Measurements from ENCODE around the gene PYROXD2.

PYROXD2 gene

DNA sequence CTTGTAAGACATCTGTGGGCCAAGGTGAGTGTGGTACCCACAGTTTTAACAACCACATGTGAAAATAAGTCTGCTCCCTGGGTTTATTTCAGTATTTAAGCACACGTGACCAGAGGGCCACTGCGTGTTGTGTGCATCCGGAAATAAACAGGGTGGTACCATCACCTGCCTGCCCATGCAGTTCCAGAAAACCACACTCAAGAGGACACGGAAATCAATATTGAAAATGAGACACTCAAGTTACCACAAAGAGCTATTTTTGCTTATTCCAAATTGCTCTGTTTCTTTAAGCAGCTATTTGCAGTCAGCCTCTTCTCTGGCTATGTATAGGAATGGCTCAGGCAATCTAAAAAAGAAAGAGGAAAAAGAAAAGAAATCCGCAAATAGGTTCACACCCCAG, 75.2 kb downstream of the PYROXD2 start:
- peak; percentile 40 for DNase-seq (ENCODE audit: low spot score)
- in situ Hi-C loops (cut with MboI; ENCODE audit: low pct_unique_long_range_greater_than_20kb, low sequenced_read_pairs, unreplicated experiment): no loop called here
- no peak for TF ChIP-seq CTCF (IDR thresholded peaks at IDR 0.05; ENCODE audit: extremely low read depth, insufficient read depth, missing control alignments)

- in situ Hi-C loops (cut with MboI; ENCODE audit: low pct_unique_long_range_greater_than_20kb, low sequenced_read_pairs, unreplicated experiment): no loop called here
- no peak for TF ChIP-seq CTCF (IDR thresholded peaks at IDR 0.05; ENCODE audit: extremely low read depth, insufficient read depth, missing control alignments)
- no peak for DNase-seq (ENCODE audit: low spot score)
Observed at GRCh38 chr10:98338896-98339295, 76.1 kb downstream of the PYROXD2 start.

DNA sequence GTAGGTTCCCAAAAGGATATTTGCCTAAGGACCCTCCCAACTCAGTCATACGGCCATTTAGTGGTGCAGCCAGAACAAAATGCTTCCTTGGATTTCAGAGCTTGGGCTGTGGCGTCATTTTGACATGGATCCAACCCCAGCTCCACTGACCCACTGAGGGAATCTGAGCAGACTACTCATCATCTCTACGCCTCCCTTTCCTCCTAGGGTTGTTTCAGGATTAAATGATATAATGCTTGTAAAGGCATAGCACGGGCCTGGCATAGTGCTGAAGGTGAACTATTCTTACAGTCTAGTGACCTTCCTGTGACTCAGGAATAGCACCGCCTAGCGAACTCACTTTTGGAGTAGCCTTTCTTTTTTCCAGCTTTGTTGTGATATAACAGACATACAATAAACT, 76.7 kb downstream of the PYROXD2 start:
- in situ Hi-C loops (cut with MboI; ENCODE audit: low pct_unique_long_range_greater_than_20kb, low sequenced_read_pairs, unreplicated experiment): no loop called here
- DNase-seq (ENCODE audit: low spot score): no peak
- no peak for TF ChIP-seq CTCF (IDR thresholded peaks at IDR 0.05; ENCODE audit: extremely low read depth, insufficient read depth, missing control alignments)

- TF ChIP-seq CTCF (IDR thresholded peaks at IDR 0.05; ENCODE audit: extremely low read depth, insufficient read depth, missing control alignments): no peak
- in situ Hi-C loops (cut with MboI; ENCODE audit: low pct_unique_long_range_greater_than_20kb, low sequenced_read_pairs, unreplicated experiment): no loop called here
- DNase-seq (ENCODE audit: low spot score): no peak
Observed at GRCh38 chr10:98337484-98337883, 77.5 kb downstream of the PYROXD2 start.
